HG02885 (cell line): ENCODE results near the gene CHL1.

Source experiments
- ATAC-seq: cut with Tn5 transposase; IDR thresholded peaks from one replicate; pipeline ENCODE4 v1.9.1; 2021; ENCODE audit warnings: mild to moderate bottlenecking; ENCODE audit not compliant: unreplicated experiment, poor library complexity

Gene CHL1

GRCh38 chr3:325495-325894, 128.9 kb downstream of the CHL1 start:
- ATAC-seq: no peak

DNA sequence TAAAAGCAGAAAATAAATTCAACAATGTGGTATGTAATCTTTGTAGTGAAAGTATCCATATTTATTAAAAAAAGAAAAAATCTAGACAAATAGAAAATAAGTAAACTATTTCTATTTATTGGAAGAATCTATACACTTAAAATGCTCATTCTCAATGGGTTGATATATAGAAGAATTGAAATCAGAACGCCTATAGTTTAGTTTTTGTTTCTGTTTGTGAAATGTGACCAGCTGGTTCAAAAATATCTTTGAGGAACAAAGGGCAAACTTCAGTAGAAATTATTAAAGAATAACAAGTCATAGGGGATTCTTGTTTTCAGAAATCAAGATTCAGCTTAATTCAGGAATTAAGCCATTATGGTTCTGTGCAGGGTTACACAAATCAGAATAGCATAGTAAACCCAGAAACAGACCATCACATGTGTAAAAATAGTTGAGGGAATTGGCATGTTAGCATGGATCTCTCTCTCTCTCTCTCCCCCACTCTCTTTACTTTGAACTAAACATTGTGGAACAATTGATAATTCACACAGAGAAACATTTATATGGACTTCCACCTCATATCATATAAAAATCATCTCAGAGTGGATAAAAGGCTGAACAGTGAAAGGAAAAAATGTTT, 134.0 kb downstream of the CHL1 start:
- no peak for ATAC-seq

- ATAC-seq: no peak
Observed at GRCh38 chr3:331881-332280, 135.3 kb downstream of the CHL1 start.

- ATAC-seq: no peak
Observed at GRCh38 chr3:332701-333100, 136.1 kb downstream of the CHL1 start.

- no peak for ATAC-seq
Observed at GRCh38 chr3:335240-335639, 138.7 kb downstream of the CHL1 start.

DNA sequence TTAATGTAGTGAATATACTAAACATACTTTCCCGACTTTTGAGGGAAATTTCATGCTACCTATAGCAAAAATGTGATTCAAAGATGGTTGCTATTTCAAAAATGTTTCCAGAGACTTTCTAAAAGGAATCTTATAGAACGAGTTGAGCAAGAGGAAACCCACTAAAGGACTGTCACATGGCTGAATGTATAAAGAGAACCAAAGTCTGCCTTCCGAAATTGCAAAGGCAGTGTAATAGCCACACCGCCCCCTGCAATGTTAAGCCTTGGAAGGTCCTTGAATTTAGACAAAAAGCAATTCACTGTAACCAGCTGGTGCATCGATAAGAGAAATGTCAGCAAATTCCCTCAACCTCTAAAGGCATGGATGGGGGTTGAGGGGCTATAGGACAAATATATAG, 142.8 kb downstream of the CHL1 start:
- ATAC-seq: no peak

GRCh38 chr3:341998-342397, 145.4 kb downstream of the CHL1 start:
- no peak for ATAC-seq

- no peak for ATAC-seq
Observed at GRCh38 chr3:346186-346585, 149.6 kb downstream of the CHL1 start.

GRCh38 chr3:347581-347980, 151.0 kb downstream of the CHL1 start:
- no peak for ATAC-seq

- ATAC-seq: no peak
Observed at GRCh38 chr3:350871-351371, 154.4 kb downstream of the CHL1 start.

DNA sequence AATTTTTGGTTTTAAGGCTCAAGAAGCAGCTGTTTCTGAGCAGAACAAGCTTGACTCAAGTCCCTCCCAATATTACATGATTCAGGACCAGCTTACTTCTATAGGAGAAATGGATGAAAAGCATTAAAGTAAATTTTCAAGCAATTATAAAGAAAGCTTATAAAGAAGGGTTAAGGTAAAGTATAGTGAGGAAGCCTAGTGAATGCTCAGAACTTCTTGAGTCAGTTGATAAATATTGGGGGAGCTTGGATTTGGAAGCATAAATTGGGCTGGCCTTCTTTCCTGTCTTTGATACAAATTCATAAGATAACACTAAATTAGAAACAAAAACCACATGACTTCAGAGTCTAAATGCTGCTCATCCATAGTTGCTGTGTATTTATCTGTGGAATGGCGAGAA, 156.0 kb downstream of the CHL1 start:
- no peak for ATAC-seq

- no peak for ATAC-seq
Observed at GRCh38 chr3:353191-353739, 156.7 kb downstream of the CHL1 start.

GRCh38 chr3:354432-354831, 157.9 kb downstream of the CHL1 start:
- ATAC-seq: peak; percentile 76

GRCh38 chr3:355622-356021, 159.1 kb downstream of the CHL1 start:
- ATAC-seq: peak; percentile 67

DNA sequence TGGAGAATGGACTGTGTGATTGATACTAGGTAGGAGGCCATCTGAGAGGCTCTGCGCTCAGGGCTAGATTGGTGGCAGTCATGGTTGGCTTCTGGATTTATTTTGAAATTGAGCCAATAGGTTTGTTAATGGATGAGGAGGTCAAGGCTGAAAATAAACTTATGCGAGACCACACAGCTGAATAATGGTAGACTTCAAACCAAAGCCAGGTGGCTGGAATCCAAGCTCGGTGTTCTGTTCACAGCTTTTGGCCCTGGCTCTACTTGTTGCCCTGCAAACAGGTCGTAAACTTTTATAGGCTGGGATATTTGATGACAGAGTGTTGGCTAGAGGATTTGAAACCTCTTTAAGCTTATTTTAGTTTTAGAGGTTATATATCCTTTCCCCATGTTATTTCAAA, 160.4 kb downstream of the CHL1 start:
- no peak for ATAC-seq

- ATAC-seq: peak; percentile 66
Observed at GRCh38 chr3:359672-360071, 163.1 kb downstream of the CHL1 start.

GRCh38 chr3:362681-363338, 166.2 kb downstream of the CHL1 start:
- ATAC-seq: no peak

GRCh38 chr3:364287-364686, 167.7 kb downstream of the CHL1 start:
- ATAC-seq: no peak

GRCh38 chr3:365268-365667, 168.7 kb downstream of the CHL1 start:
- peak; percentile 44 for ATAC-seq

DNA sequence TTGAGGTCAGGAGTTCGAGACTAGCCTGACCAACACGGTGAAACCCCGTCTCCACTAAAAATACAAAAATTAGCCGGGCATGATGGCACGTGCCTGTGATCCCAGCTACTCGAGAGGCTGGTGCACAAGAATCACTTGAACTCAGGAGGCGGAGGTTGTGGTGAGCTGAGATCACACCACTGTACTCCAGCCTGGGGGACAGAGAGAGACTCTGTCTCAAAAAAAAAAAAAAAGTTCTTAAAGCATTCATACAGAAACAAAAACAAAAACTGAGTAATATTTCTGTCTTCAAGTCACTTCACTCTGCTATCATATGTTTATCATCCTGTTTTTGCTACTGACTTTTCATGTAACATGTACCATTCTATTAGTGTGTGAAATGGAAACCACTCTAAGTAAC, 169.7 kb downstream of the CHL1 start:
- peak; percentile 72 for ATAC-seq

DNA sequence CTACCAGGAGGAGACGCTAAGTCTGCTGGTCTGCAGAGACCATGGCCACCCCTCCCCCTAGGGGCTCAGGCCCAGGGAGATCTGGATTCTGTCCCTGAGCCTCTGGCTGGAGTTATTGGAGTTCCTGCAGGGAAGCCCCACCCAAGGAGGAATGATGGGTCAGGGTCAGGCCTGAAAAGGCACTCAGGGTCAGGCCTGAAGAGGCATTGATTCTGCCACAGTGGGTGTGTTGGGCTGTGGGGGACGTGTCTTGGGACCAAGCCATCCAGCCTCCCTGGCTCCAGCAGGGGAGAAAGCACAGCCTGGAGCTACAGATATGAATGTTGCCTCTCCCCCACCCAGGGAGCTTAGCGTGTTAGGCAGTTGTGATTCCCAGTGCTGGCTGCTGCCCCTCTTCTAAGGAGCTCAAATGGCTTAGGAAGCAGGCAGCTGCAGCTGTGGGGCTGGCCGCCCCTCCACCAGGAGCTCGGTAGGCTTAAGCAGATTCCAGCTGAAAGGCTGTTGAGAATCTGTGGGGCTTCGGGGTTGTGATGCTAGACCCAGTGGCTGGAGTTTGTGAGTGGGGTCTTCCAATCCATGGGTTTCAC, 176.7 kb downstream of the CHL1 start:
- no peak for ATAC-seq
